ENCODE data around the gene CNIH2.

GRCh38 chr11:66243782-66244535 lies 34.0 kb upstream of the CNIH2 start:
- TF ChIP-seq ZNF37A (tag by site-specific recombination; IDR thresholded peaks at IDR 0.05) = no peak
- TF ChIP-seq PBX3 (CRISPR knock-in tag; IDR thresholded peaks at IDR 0.05) = no peak
- no peak for TF ChIP-seq ZNF174 (tag by site-specific recombination; IDR thresholded peaks at IDR 0.05)
- TF ChIP-seq ZIC2 (tag by site-specific recombination; IDR thresholded peaks at IDR 0.05) = no peak
- TF ChIP-seq ZNF239 (tag by site-specific recombination; IDR thresholded peaks at IDR 0.05) = no peak
